Thoracic aorta (tissue), 2 donors: ENCODE results near the gene AWAT1. TPM values are rescaled to one million over a fixed set of nuclear protein-coding genes. Genes with fewer than 3 reads are reported as not detected.

ENCODE experiments used
- ATAC-seq: fragments of 150-250 bp; one replicate; pipeline ENCODE4 v1.8.0; 2017; ENCODE audit warnings: low read depth; ENCODE audit not compliant: insufficient number of reproducible peaks, low FRiP score
- DNase-seq: peaks from one replicate; pipeline ENCODE4 v3.0.0-alpha.2; 2020; ENCODE audit warnings: low spot score
- H3K27ac ChIP-seq, 2 donors: fragments of 200-600 bp; sonication (generic); 1 replicate in 1 of 2; 2 replicates in 1 of 2; pipeline ENCODE4 v1.5.1; 2016; ENCODE audit warnings: mild to moderate bottlenecking in 2 of 2, moderate library complexity in 2 of 2
- H3K27me3 ChIP-seq: fragments of 200-600 bp; sonication (generic); replicated peaks from 2 replicates; pipeline ENCODE4 v1.6.0; 2016; ENCODE audit warnings: mild to moderate bottlenecking; ENCODE audit not compliant: insufficient read depth
- H3K36me3 ChIP-seq: fragments of 200-600 bp; sonication (generic); one replicate; pipeline ENCODE4 v1.5.1; 2016
- H3K4me1 ChIP-seq, 2 donors: fragments of 200-600 bp; sonication (generic); 1 replicate in 1 of 2; 2 replicates in 1 of 2; pipeline versions ENCODE4 v1.5.1 to v1.6.0; 2016; ENCODE audit warnings: low read depth in 2 of 2, mild to moderate bottlenecking in 1 of 2; ENCODE audit not compliant: control insufficient read depth in 1 of 2
- H3K4me3 ChIP-seq: fragments of 200-600 bp; sonication (generic); 2 replicates; pipeline ENCODE4 v1.5.1; 2016; ENCODE audit warnings: mild to moderate bottlenecking
- H3K9me3 ChIP-seq: fragments of 200-600 bp; sonication (generic); 2 replicates; pipeline ENCODE4 v1.5.1; 2016
- CTCF ChIP-seq: fragments of 200-600 bp; sonication (generic); IDR thresholded peaks from one replicate; pipeline ENCODE4 v1.5.1; 2019; ENCODE audit warnings: antibody characterized with exemption
- total RNA-seq, 2 donors: library from RNA; depleted of rRNA; stranded (reverse); fragments of >200 nt; gene quantifications; one replicate each; pipeline versions ENCODE4 v1.1.0 to v1.2.3, GENCODE V29; 2016

AWAT1 gene
- total RNA-seq, 2 donors from 2014 or later = not detected

- no peaks in the 10 kb centered on the region for H3K4me1 ChIP-seq
- no peaks in the 10 kb centered on the region for H3K9me3 ChIP-seq
- H3K27me3 ChIP-seq = no peaks in the 10 kb centered on the region
- ATAC-seq (no peak), DNase-seq (no peak)
- H3K27ac ChIP-seq = no peak overlapping the region
- H3K36me3 ChIP-seq = no peaks in the 10 kb centered on the region
- no peak overlapping the region for H3K4me3 ChIP-seq
- TF ChIP-seq CTCF = no peak
Observed at GRCh38 chrX:70219938-70220764, 14.3 kb upstream of the AWAT1 start.

- Histone ChIP-seq H3K27me3 (no peaks in the 10 kb centered on the region), H3K4me1 (no peaks in the 10 kb centered on the region), H3K36me3 (no peaks in the 10 kb centered on the region), H3K4me3 (no peak overlapping the region), H3K9me3 (no peaks in the 10 kb centered on the region), H3K27ac (no peak overlapping the region)
- DNase-seq (no peak), ATAC-seq (no peak)
- no peak for TF ChIP-seq CTCF
Observed at GRCh38 chrX:70226048-70226447, 8.4 kb upstream of the AWAT1 start.

GRCh38 chrX:70226687-70227086 is 7.8 kb upstream of the AWAT1 start:
- DNase-seq (no peak), ATAC-seq (no peak)
- Histone ChIP-seq H3K9me3 (no peaks in the 10 kb centered on the region), H3K36me3 (no peaks in the 10 kb centered on the region), H3K4me1 (no peaks in the 10 kb centered on the region), H3K4me3 (no peak overlapping the region), H3K27me3 (no peaks in the 10 kb centered on the region), H3K27ac (no peak overlapping the region)
- no peak for TF ChIP-seq CTCF

GRCh38 chrX:70231666-70232065 is 2.8 kb upstream of the AWAT1 start:
- no peaks in the 10 kb centered on the region for H3K36me3 ChIP-seq
- no peak overlapping the region for H3K27ac ChIP-seq
- DNase-seq (no peak), ATAC-seq (no peak)
- H3K4me3 ChIP-seq = no peak overlapping the region
- no peaks in the 10 kb centered on the region for H3K9me3 ChIP-seq
- no peaks in the 10 kb centered on the region for H3K4me1 ChIP-seq
- no peak for TF ChIP-seq CTCF
- H3K27me3 ChIP-seq = no peaks in the 10 kb centered on the region

GRCh38 chrX:70240751-70241150 is 6.3 kb downstream of the AWAT1 start:
- Histone ChIP-seq H3K36me3 (no peaks in the 10 kb centered on the region), H3K27ac (no peak overlapping the region), H3K27me3 (no peaks in the 10 kb centered on the region), H3K4me1 (no peaks in the 10 kb centered on the region), H3K4me3 (no peak overlapping the region), H3K9me3 (no peaks in the 10 kb centered on the region)
- ATAC-seq (no peak), DNase-seq (no peak)
- no peak for TF ChIP-seq CTCF
